ENCODE measurements around the gene CABP4.

The CABP4 gene

DNA sequence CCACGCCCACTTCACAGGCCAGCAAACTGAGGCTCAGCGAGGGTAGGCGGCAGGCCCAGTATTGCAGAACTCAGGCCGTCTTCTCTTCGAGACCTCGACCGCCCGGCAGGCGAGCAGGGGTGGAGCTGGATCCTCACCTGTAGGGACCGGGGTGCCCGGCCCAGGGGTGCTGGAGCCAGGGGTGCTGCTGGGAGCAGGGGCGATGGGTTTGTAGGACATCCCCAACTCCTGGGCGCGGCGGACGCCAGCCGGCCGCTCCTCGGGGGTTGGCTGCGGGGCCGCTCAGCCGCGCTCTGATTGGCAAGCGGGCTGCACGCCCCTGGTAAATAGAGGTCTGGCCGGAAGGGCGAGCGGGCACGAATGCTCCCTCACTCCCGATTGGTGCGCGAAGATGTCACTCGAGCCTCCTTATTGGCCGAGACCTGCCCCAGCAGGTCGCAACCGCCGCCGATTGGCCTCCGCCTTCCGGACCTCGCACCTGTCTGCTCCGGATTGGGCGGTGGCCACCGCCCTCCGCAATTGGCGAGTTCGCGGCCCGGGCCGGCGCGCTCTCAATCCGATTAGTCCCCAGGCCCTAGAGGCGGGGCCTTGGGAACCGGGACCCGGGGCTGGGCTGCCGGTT lies 52.8 kb downstream of the CABP4 start, which contains the start of gene CDK2AP2:
Gene CDK2AP2 (minus strand): TSS at position 299 of the 622 bp plus-strand sequence. CDS start 80 bp downstream, at position 219.
- DNase-seq (ENCODE audit: low spot score), result peak; percentile 99

DNA sequence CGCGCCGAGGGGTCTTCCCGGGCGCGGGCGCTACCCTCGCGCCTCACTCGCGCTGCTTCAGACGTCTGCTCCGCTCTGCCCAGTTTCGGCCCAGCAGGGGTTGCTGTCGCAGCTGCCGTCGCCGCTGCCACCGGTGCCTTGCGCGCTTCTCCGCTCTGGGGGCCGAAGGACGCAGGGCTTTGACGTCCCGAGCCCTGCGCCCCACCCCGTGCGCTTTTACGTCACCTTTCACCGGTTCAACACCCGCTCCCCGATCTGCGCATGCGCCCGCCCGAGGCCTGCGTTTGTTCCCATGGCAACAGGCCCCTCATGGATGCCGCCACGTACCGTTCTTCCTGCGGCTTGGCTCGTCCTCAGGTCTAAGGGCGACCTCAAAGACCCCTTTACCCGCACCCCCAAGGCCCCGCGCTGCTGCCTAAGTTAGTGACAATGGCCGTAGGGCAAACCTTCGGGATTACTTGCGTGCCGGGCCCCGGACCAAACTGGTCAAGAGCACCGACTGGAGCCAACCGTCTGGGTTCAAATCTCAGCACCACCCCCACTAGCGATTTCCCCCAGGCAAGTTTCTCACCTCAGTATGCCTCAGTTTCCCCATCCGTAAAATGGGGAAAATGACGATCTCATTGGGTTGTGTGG lies 53.5 kb downstream of the CABP4 start:
- TF ChIP-seq, protein P1, sequence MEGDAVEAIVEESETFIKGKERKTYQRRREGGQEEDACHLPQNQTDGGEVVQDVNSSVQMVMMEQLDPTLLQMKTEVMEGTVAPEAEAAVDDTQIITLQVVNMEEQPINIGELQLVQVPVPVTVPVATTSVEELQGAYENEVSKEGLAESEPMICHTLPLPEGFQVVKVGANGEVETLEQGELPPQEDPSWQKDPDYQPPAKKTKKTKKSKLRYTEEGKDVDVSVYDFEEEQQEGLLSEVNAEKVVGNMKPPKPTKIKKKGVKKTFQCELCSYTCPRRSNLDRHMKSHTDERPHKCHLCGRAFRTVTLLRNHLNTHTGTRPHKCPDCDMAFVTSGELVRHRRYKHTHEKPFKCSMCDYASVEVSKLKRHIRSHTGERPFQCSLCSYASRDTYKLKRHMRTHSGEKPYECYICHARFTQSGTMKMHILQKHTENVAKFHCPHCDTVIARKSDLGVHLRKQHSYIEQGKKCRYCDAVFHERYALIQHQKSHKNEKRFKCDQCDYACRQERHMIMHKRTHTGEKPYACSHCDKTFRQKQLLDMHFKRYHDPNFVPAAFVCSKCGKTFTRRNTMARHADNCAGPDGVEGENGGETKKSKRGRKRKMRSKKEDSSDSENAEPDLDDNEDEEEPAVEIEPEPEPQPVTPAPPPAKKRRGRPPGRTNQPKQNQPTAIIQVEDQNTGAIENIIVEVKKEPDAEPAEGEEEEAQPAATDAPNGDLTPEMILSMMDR (IDR thresholded peaks at IDR 0.05; ENCODE audit: extremely low read depth, missing control alignments), result no peak
- peak; percentile 98 for DNase-seq (ENCODE audit: low spot score)

More for the DNA sequence above, 52.8 kb downstream of the CABP4 start, which contains the start of gene CDK2AP2:
- TF ChIP-seq, protein P1 (IDR thresholded peaks at IDR 0.05; ENCODE audit: extremely low read depth, missing control alignments), result no peak

GRCh38 chr11:67510023-67510345 lies 54.8 kb downstream of the CABP4 start:
- TF ChIP-seq, protein P1 (IDR thresholded peaks at IDR 0.05; ENCODE audit: extremely low read depth, missing control alignments), result no peak
- no peak for DNase-seq (ENCODE audit: low spot score)

Measured in GM20000 (cell line).